ENCODE results near the gene FOXO6.

Gene FOXO6

GRCh38 chr1:41424581-41425118 is 63.4 kb downstream of the FOXO6 start:
- no peaks in the 10 kb centered on the region for H3K9me3 Mint-ChIP-seq
- no peak overlapping the region for H3K4me3 Mint-ChIP-seq
- H3K4me1 Mint-ChIP-seq, result no peaks in the 10 kb centered on the region
- no peaks in the 10 kb centered on the region for H3K36me3 Mint-ChIP-seq
- H3K27me3 Mint-ChIP-seq, result peaks cover 39% of the 10 kb centered on the region
- H3K27ac Mint-ChIP-seq, result no peak overlapping the region
- no peak for ATAC-seq

GRCh38 chr1:41425369-41425768 is 64.1 kb downstream of the FOXO6 start:
- H3K27ac Mint-ChIP-seq, result no peak overlapping the region
- no peaks in the 10 kb centered on the region for H3K36me3 Mint-ChIP-seq
- no peak overlapping the region for H3K4me3 Mint-ChIP-seq
- peaks cover 39% of the 10 kb centered on the region for H3K27me3 Mint-ChIP-seq
- no peak for ATAC-seq
- H3K4me1 Mint-ChIP-seq, result no peaks in the 10 kb centered on the region
- no peaks in the 10 kb centered on the region for H3K9me3 Mint-ChIP-seq

GRCh38 chr1:41426201-41426890 is 65.1 kb downstream of the FOXO6 start:
- Mint-ChIP-seq H3K9me3 (no peaks in the 10 kb centered on the region), H3K4me1 (no peaks in the 10 kb centered on the region), H3K4me3 (no peak overlapping the region), H3K27ac (no peak overlapping the region), H3K36me3 (no peaks in the 10 kb centered on the region), H3K27me3 (peaks cover 34% of the 10 kb centered on the region)
- ATAC-seq, result no peak

GRCh38 chr1:41427122-41427913 is 66.1 kb downstream of the FOXO6 start:
- ATAC-seq, result no peak
- Mint-ChIP-seq H3K9me3 (no peaks in the 10 kb centered on the region), H3K36me3 (no peaks in the 10 kb centered on the region), H3K4me1 (no peaks in the 10 kb centered on the region), H3K4me3 (no peak overlapping the region), H3K27me3 (peaks cover 29% of the 10 kb centered on the region), H3K27ac (no peak overlapping the region)

GRCh38 chr1:41427916-41428737 is 66.9 kb downstream of the FOXO6 start:
- Mint-ChIP-seq H3K36me3 (no peaks in the 10 kb centered on the region), H3K4me1 (no peaks in the 10 kb centered on the region), H3K27me3 (peaks cover 32% of the 10 kb centered on the region), H3K4me3 (no peak overlapping the region), H3K9me3 (no peaks in the 10 kb centered on the region), H3K27ac (no peak overlapping the region)
- no peak for ATAC-seq

- Mint-ChIP-seq H3K4me3 (no peak overlapping the region), H3K9me3 (no peaks in the 10 kb centered on the region), H3K27ac (no peak overlapping the region), H3K36me3 (no peaks in the 10 kb centered on the region), H3K27me3 (peaks cover 41% of the 10 kb centered on the region), H3K4me1 (no peaks in the 10 kb centered on the region)
- ATAC-seq, result no peak
Measured at GRCh38 chr1:41428738-41429640, 67.8 kb downstream of the FOXO6 start.

GRCh38 chr1:41429641-41430035 is 68.4 kb downstream of the FOXO6 start:
- Mint-ChIP-seq H3K9me3 (no peaks in the 10 kb centered on the region), H3K4me3 (no peak overlapping the region), H3K4me1 (no peaks in the 10 kb centered on the region), H3K27ac (no peak overlapping the region), H3K36me3 (no peaks in the 10 kb centered on the region), H3K27me3 (peaks cover 48% of the 10 kb centered on the region)
- ATAC-seq, result no peak

GRCh38 chr1:41430069-41430468 is 68.8 kb downstream of the FOXO6 start:
- Mint-ChIP-seq H3K27me3 (peaks cover 52% of the 10 kb centered on the region), H3K9me3 (no peaks in the 10 kb centered on the region), H3K4me1 (no peaks in the 10 kb centered on the region), H3K36me3 (no peaks in the 10 kb centered on the region), H3K27ac (no peak overlapping the region), H3K4me3 (no peak overlapping the region)
- ATAC-seq, result no peak

- Mint-ChIP-seq H3K36me3 (no peaks in the 10 kb centered on the region), H3K27ac (no peak overlapping the region), H3K9me3 (no peaks in the 10 kb centered on the region), H3K4me1 (no peaks in the 10 kb centered on the region), H3K4me3 (no peak overlapping the region), H3K27me3 (peaks cover 57% of the 10 kb centered on the region)
- no peak for ATAC-seq
Measured at GRCh38 chr1:41430582-41430981, 69.3 kb downstream of the FOXO6 start.

GRCh38 chr1:41431490-41432350 is 70.5 kb downstream of the FOXO6 start:
- Mint-ChIP-seq H3K27me3 (peaks cover 68% of the 10 kb centered on the region), H3K4me3 (no peak overlapping the region), H3K9me3 (no peaks in the 10 kb centered on the region), H3K36me3 (no peaks in the 10 kb centered on the region), H3K27ac (no peak overlapping the region), H3K4me1 (no peaks in the 10 kb centered on the region)
- ATAC-seq, result no peak
